WI38 (cell line): Measurements from ENCODE around the gene NEDD4L.

Source experiments
- H3K4me3 ChIP-seq: 2 replicates; pipeline ENCODE4 v1.5.1; 2011; ENCODE audit warnings: low read depth, mild to moderate bottlenecking, control low read depth, low read length
- CTCF ChIP-seq: IDR thresholded peaks from 2 replicates; pipeline ENCODE4 v1.5.1; 2012; ENCODE audit warnings: low read depth, mild to moderate bottlenecking, control low read depth, low read length

NEDD4L gene

GRCh38 chr18:58132595-58133261 is 88.7 kb downstream of the NEDD4L start:
- no peak for TF ChIP-seq CTCF
- H3K4me3 ChIP-seq = no peak overlapping the region

- H3K4me3 ChIP-seq = no peak overlapping the region
- no peak for TF ChIP-seq CTCF
Observed at GRCh38 chr18:58135183-58135641, 91.2 kb downstream of the NEDD4L start.

- 0 out of 2 replicates have a peak overlapping the region, but pooled peaks have one; percentile 4 for H3K4me3 ChIP-seq
- peak; percentile 80 for TF ChIP-seq CTCF
Observed at GRCh38 chr18:58135701-58136331, 91.8 kb downstream of the NEDD4L start.

GRCh38 chr18:58136879-58137278 is 92.9 kb downstream of the NEDD4L start:
- no peak for TF ChIP-seq CTCF
- no peak overlapping the region for H3K4me3 ChIP-seq

GRCh38 chr18:58139459-58140386 is 95.7 kb downstream of the NEDD4L start:
- no peak for TF ChIP-seq CTCF
- H3K4me3 ChIP-seq = no peak overlapping the region

- no peak overlapping the region for H3K4me3 ChIP-seq
- no peak for TF ChIP-seq CTCF
Observed at GRCh38 chr18:58140387-58141325, 96.6 kb downstream of the NEDD4L start.
